HepG2 (cell line): Measurements from ENCODE around the gene NCAM2. TPM values are rescaled to one million over a fixed set of nuclear protein-coding genes. Genes with fewer than 3 reads are reported as not detected.

ENCODE experiments used
- ATAC-seq: fragments of 200-7000 bp; cut with Tn5 transposase; 3 replicates; pipeline ENCODE4 v1.9.1; 2020; ENCODE audit warnings: mild to moderate bottlenecking, moderate library complexity
- BruUV-seq: library from RNA; stranded (reverse); fragments of 400-500 nt; replicated peaks from 2 replicates; lab custom pipeline; 2021; lab: Mats Ljungman, UMichigan
- CTCF ChIA-PET: fragments of 300-600 bp; formaldehyde crosslinking; extraction: SDS; loops from one replicate; lab custom pipeline; 2021; ENCODE audit warnings: low total read pairs, inconsistent platforms, low intra/inter-chr PET ratio; lab: Yijun Ruan, JAX
- POLR2A ChIA-PET: fragments of 350-600 bp; sonication (Branson Sonifier 250); formaldehyde crosslinking; loops from one replicate; lab custom pipeline; 2020; ENCODE audit warnings: antibody characterized with exemption, inconsistent platforms; lab: Yijun Ruan, JAX
- DNase-seq: peaks from one replicate; pipeline ENCODE4 v3.0.0-alpha.2; 2015; ENCODE audit warnings: low spot score
- FAIRE-seq: peaks from 3 replicates; lab custom pipeline; 2011; peaks lifted over from hg19 to GRCh38; lab: Jason Lieb, UNC
- H2AFZ ChIP-seq: one replicate; pipeline ENCODE4 v1.6.1; 2011; ENCODE audit warnings: low read length, inconsistent platforms
- H3K27ac ChIP-seq: fragments of 300-600 bp; 3 replicates; pipeline ENCODE4 v1.8.0; 2011; ENCODE audit warnings: mixed run types, mild to moderate bottlenecking, mixed read lengths, low read length, inconsistent platforms; ENCODE audit not compliant: insufficient read depth; ENCODE audit errors: extremely low read length
- H3K27me3 ChIP-seq, 2 experiments: fragments of 200-600 bp in 1 of 2; 2 replicates in 1 of 2; 3 replicates in 1 of 2; pipeline versions ENCODE4 v1.6.0 to v1.8.0; 2011; ENCODE audit warnings: low read length in 2 of 2, mild to moderate bottlenecking in 2 of 2, moderate library complexity in 2 of 2, inconsistent platforms in 1 of 2; ENCODE audit not compliant: insufficient read depth in 2 of 2, control insufficient read depth in 1 of 2
- H3K36me3 ChIP-seq, 2 experiments: fragments of 200-600 bp in 1 of 2; replicated peaks in 1 of 2; 2 replicates in 1 of 2; 3 replicates in 1 of 2; pipeline versions ENCODE4 v1.5.1 to v1.8.0; 2011; ENCODE audit warnings: low read length in 2 of 2, inconsistent platforms in 1 of 2; ENCODE audit not compliant: insufficient read depth in 2 of 2, control insufficient read depth in 1 of 2
- H3K4me1 ChIP-seq: 2 replicates; pipeline ENCODE4 v1.5.1; 2012; ENCODE audit warnings: low read length, inconsistent platforms; ENCODE audit not compliant: insufficient read depth
- H3K4me2 ChIP-seq: 2 replicates; pipeline ENCODE4 v1.6.0; 2011; ENCODE audit warnings: low read depth, low read length, inconsistent platforms
- H3K4me3 ChIP-seq, 3 experiments: fragments of 200-600 bp in 1 of 3; sonication (generic), shearing (Covaris generic) in 1 of 3; replicated peaks in 1 of 3; 2 replicates each; pipeline ENCODE4 v1.5.1; 2011 to 2016; ENCODE audit warnings: low read length in 3 of 3, inconsistent platforms in 2 of 3, low read depth in 2 of 3, mild to moderate bottlenecking in 2 of 3, control low read depth in 1 of 3, mixed read lengths in 1 of 3; ENCODE audit not compliant: insufficient read depth in 1 of 3
- H3K79me2 ChIP-seq: one replicate; pipeline ENCODE4 v1.6.1; 2011; ENCODE audit warnings: low read length, inconsistent platforms; ENCODE audit not compliant: insufficient read depth
- H3K9ac ChIP-seq: 2 replicates; pipeline ENCODE4 v1.6.0; 2011; ENCODE audit warnings: mild to moderate bottlenecking, low read depth, low read length, inconsistent platforms; ENCODE audit not compliant: insufficient read depth
- H3K9me3 ChIP-seq: 2 replicates; pipeline ENCODE4 v1.5.1; 2012; ENCODE audit warnings: mild to moderate bottlenecking, low read length
- H4K20me1 ChIP-seq: 2 replicates; pipeline ENCODE4 v1.6.0; 2011; ENCODE audit warnings: inconsistent platforms, mild to moderate bottlenecking, low read length, moderate library complexity; ENCODE audit not compliant: insufficient read depth
- DNMT1 ChIP-seq: sonication (generic); formaldehyde crosslinking; IDR thresholded peaks from 2 replicates; pipeline ENCODE4 v1.5.1; 2020; ENCODE audit warnings: mild to moderate bottlenecking, missing genetic modification reagents
- FOXP1 ChIP-seq, 2 experiments: fragments of 450-650 bp in 1 of 2; IDR thresholded peaks; 2 replicates each; pipeline ENCODE4 v1.6.1; 2017 to 2018; ENCODE audit warnings: antibody characterized with exemption in 1 of 2
- MLX ChIP-seq: IDR thresholded peaks from 2 replicates; pipeline ENCODE4 v1.6.1; 2016
- NFIB ChIP-seq: sonication (generic); formaldehyde crosslinking; IDR thresholded peaks from 2 replicates; pipeline ENCODE4 v1.9.0; 2021; ENCODE audit warnings: missing genetic modification reagents, mild to moderate bottlenecking, borderline replicate concordance
- POGK ChIP-seq: sonication (generic); formaldehyde crosslinking; conservative IDR thresholded peaks from 2 replicates; pipeline ENCODE4 v1.8.0; 2022; ENCODE audit warnings: mild to moderate bottlenecking, moderate library complexity, missing genetic modification reagents
- SRSF1 ChIP-seq: fragments of 200-400 bp; formaldehyde crosslinking; optimal IDR thresholded peaks from 2 replicates; pipeline ENCODE3; 2017; ENCODE audit warnings: mild to moderate bottlenecking, low read depth, low read length, moderate library complexity
- ZNF142 ChIP-seq: sonication (generic); formaldehyde crosslinking; IDR thresholded peaks from 2 replicates; pipeline ENCODE4 v1.4.0; 2020; ENCODE audit warnings: missing genetic modification reagents
- ZNF703 ChIP-seq: sonication (generic); formaldehyde crosslinking; IDR thresholded peaks from 2 replicates; pipeline ENCODE4 v1.5.1; 2020; ENCODE audit warnings: missing genetic modification reagents, mild to moderate bottlenecking, moderate library complexity, borderline replicate concordance
- WGBS: methylation state at CpG from one replicate; pipeline ENCODE4 v1.1.6; 2017; ENCODE audit warnings: low lambda C conversion rate; 5-methylcytosine and 5-hydroxymethylcytosine counted together
- in situ Hi-C: cut with HindIII; loops from 2 replicates; pipeline ENCODE4 v1.10.0; 2017; ENCODE audit warnings: low pct_unique_long_range_greater_than_20kb; ENCODE audit not compliant: extremely low pct_ligation_motif_present
- intact Hi-C: fragments of 100-400 bp; cut with micrococcal nuclease; formaldehyde crosslinking; loops from one replicate; pipeline ENCODE4 v1.10.0; 2022; ENCODE audit not compliant: unreplicated experiment
- polyA plus RNA-seq, 8 experiments: library from polyadenylated mRNA; depleted of rRNA in 3 of 8; stranded (reverse) in 7 of 8; unstranded in 1 of 8; fragments of >200 nt; fragmentation: Illumina TruSeq in 4 of 8; extraction: Trizol in 4 of 8; gene quantifications; 2 replicates each; pipeline versions ENCODE4 v1.2.1 to v1.2.3, GENCODE V29; 2011 to 2016; ENCODE audit warnings: low read depth in 4 of 8, missing spikeins in 1 of 8, mixed read lengths in 1 of 8; ENCODE audit not compliant: insufficient read depth in 1 of 8
- total RNA-seq, 5 experiments: library from RNA; depleted of rRNA; stranded (reverse); fragments of >200 nt; fragmentation: Illumina TruSeq; extraction: Trizol; gene quantifications; 2 replicates each; pipeline ENCODE4 v1.2.3, GENCODE V29; 2016; ENCODE audit warnings: low read depth in 1 of 5
- TF ChIP-seq, protein P1 (sequence below): fragments of 450-650 bp; IDR thresholded peaks from 2 replicates; pipeline ENCODE4 v1.6.1; 2017
- TF ChIP-seq, protein P2 (sequence below): sonication (generic); formaldehyde crosslinking; IDR thresholded peaks from 2 replicates; pipeline ENCODE4 v1.9.0; 2022; ENCODE audit warnings: missing genetic modification reagents, mild to moderate bottlenecking, borderline replicate concordance

NCAM2 gene
- total and polyA plus RNA-seq, 2 of the 13 experiments (the other 11 are each of a cell fraction or from before 2014, with no cell fraction given), result not detected

GRCh38 chr21:21000591-21001175 is 2.5 kb downstream of the NCAM2 start (continued):
- TF ChIP-seq ZNF703 (CRISPR knock-in tag), result no peak
- no peak for TF ChIP-seq FOXP1 (IDR thresholded peaks at IDR 0.05)
- TF ChIP-seq FOXP1 (CRISPR knock-in tag; IDR thresholded peaks at IDR 0.05), result no peak
- TF ChIP-seq DNMT1 (CRISPR knock-in tag), result no peak
- no peak for TF ChIP-seq POGK (CRISPR knock-in tag)
- no peak for TF ChIP-seq SRSF1
- TF ChIP-seq, protein P1, sequence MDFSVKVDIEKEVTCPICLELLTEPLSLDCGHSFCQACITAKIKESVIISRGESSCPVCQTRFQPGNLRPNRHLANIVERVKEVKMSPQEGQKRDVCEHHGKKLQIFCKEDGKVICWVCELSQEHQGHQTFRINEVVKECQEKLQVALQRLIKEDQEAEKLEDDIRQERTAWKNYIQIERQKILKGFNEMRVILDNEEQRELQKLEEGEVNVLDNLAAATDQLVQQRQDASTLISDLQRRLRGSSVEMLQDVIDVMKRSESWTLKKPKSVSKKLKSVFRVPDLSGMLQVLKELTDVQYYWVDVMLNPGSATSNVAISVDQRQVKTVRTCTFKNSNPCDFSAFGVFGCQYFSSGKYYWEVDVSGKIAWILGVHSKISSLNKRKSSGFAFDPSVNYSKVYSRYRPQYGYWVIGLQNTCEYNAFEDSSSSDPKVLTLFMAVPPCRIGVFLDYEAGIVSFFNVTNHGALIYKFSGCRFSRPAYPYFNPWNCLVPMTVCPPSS, result no peak

DNA sequence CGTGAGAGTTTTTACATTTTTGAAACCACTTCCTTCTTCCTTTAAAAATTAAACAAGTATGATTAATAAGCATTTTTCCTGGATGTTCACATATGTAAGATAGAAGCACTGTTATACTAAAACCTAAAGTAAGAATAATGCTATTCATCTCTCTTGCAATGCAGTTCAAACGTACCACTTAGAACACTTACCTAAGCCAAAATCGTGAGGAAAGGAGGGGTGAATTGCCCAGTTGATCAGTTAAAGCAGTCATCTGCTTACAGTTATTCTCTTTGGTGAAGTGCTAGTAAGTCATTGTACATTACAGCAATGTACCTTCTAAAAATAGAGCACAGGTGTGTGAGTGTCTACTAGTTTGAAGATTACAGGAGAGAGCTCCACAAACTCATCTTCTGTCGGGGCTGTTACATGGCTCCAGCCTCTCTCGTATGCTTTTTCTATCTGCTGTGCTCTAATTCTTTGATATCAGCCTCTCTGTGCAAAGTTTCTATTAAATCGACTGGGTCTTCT is 3.4 kb downstream of the NCAM2 start:
- no peak overlapping the region for H3K9ac ChIP-seq
- ChIA-PET CTCF (no interaction called here), POLR2A (no interaction called here)
- intact Hi-C loops, result no loop called here
- in situ Hi-C loops, result loop anchor here (5.0 kb wide), 1 partner anchor 1791 kb away; no protein-coding TSS in a partner anchor
- no peak overlapping the region for H3K4me3 ChIP-seq
- no peak overlapping the region for H3K4me2 ChIP-seq
- no TSS peak for BruUV-seq
- no peak overlapping the region for H2AFZ ChIP-seq
- H3K27ac ChIP-seq, result no peak overlapping the region
- no peaks in the 10 kb centered on the region for H3K79me2 ChIP-seq
- no peaks in the 10 kb centered on the region for H4K20me1 ChIP-seq
- no peaks in the 10 kb centered on the region for H3K4me1 ChIP-seq
- no peaks in the 10 kb centered on the region for H3K36me3 ChIP-seq
- 0% methylated on average over 6 of the region's 6 CpGs for WGBS
- H3K27me3 ChIP-seq, result peaks cover 0 to 6% of the 10 kb centered on the region in 2 experiments; a peak in 1 of 5 replicates
- no peaks in the 10 kb centered on the region for H3K9me3 ChIP-seq
- FAIRE-seq (no peak), ATAC-seq (no peak), DNase-seq (no peak)
- no peak for TF ChIP-seq ZNF142 (CRISPR knock-in tag)
- TF ChIP-seq, protein P2, sequence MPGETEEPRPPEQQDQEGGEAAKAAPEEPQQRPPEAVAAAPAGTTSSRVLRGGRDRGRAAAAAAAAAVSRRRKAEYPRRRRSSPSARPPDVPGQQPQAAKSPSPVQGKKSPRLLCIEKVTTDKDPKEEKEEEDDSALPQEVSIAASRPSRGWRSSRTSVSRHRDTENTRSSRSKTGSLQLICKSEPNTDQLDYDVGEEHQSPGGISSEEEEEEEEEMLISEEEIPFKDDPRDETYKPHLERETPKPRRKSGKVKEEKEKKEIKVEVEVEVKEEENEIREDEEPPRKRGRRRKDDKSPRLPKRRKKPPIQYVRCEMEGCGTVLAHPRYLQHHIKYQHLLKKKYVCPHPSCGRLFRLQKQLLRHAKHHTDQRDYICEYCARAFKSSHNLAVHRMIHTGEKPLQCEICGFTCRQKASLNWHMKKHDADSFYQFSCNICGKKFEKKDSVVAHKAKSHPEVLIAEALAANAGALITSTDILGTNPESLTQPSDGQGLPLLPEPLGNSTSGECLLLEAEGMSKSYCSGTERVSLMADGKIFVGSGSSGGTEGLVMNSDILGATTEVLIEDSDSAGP, result no peak
- TF ChIP-seq MLX (CRISPR knock-in tag), result no peak
- TF ChIP-seq NFIB, result no peak
